ENCODE data around the gene RPL23.

GRCh38 chr17:38848557-38848891, 5.0 kb downstream of the RPL23 start:
- TF ChIP-seq POLR2A (IDR thresholded peaks at IDR 0.05; ENCODE audit: low read length) (peak; percentile 19), GATA1 (IDR thresholded peaks at IDR 0.05; ENCODE audit: low read depth, low read length) (no peak)

Measured in erythroblast (primary cell).